ENCODE measurements around the gene TCFL5. TPM values are rescaled to one million over a fixed set of nuclear protein-coding genes. Genes with fewer than 3 reads are reported as not detected.
A peak's percentile ranks its signal among the peaks of the same experiment; 100 is the strongest.

Gene TCFL5
- total RNA-seq, 2 experiments from 2014 or later, result 5.4 to 5.8 TPM

- Mint-ChIP-seq H3K36me3 (peaks cover 3% of the 10 kb centered on the region), H3K27ac (peak overlapping the region; percentile 75), H3K4me3 (peak overlapping the region; percentile 59), H3K9me3 (no peaks in the 10 kb centered on the region), H3K27me3 (no peaks in the 10 kb centered on the region), H3K4me1 (peaks cover 36% of the 10 kb centered on the region)
- no peak for DNase-seq
Observed at GRCh38 chr20:62792940-62793756, 68.5 kb downstream of the TCFL5 start.

GRCh38 chr20:62792182-62792939, 69.3 kb downstream of the TCFL5 start:
- Mint-ChIP-seq H3K9me3 (no peaks in the 10 kb centered on the region), H3K4me1 (peaks cover 36% of the 10 kb centered on the region), H3K36me3 (no peaks in the 10 kb centered on the region), H3K27me3 (no peaks in the 10 kb centered on the region), H3K27ac (no peak overlapping the region), H3K4me3 (no peak overlapping the region)
- no peak for DNase-seq

GRCh38 chr20:62791301-62792181, 70.1 kb downstream of the TCFL5 start:
- DNase-seq, result peak; percentile 80
- no peaks in the 10 kb centered on the region for H3K27me3 Mint-ChIP-seq
- no peak overlapping the region for H3K4me3 Mint-ChIP-seq
- no peaks in the 10 kb centered on the region for H3K9me3 Mint-ChIP-seq
- H3K27ac Mint-ChIP-seq, result no peak overlapping the region
- no peaks in the 10 kb centered on the region for H3K36me3 Mint-ChIP-seq
- H3K4me1 Mint-ChIP-seq, result peaks cover 32% of the 10 kb centered on the region

Other genes starting within 250 kb of the TCFL5 start
- 10 to 100 TPM; 55.0 to 56.9 TPM for gene SLCO4A1, start 219.3 kb downstream of the TCFL5 start, total RNA-seq
- not detected for gene NTSR1, start 153.0 kb downstream of the TCFL5 start, total RNA-seq
- gene MRGBP, start 65.3 kb downstream of the TCFL5 start, total RNA-seq, result 10 to 100 TPM; 19.3 to 19.8 TPM
- 10 to 100 TPM; 66.1 to 69.9 TPM for gene OGFR, start 57.0 kb downstream of the TCFL5 start, total RNA-seq
- 1 to 10 TPM in 1 of 2 experiments, under 1 TPM in 1; 0.35 to 1.0 TPM for gene COL9A3, start 44.8 kb downstream of the TCFL5 start, total RNA-seq
- gene DIDO1, start 64.7 kb upstream of the TCFL5 start, total RNA-seq, result 10 to 100 TPM; 46.3 to 47.2 TPM
- 10 to 100 TPM; 47.6 to 48.5 TPM for gene GID8, start 76.3 kb upstream of the TCFL5 start, total RNA-seq
- gene SLC17A9, start 90.9 kb upstream of the TCFL5 start, total RNA-seq, result 10 to 100 TPM; 49.7 to 52.1 TPM
- gene BHLHE23, start 145.1 kb upstream of the TCFL5 start, total RNA-seq, result not detected

All from activated naive CD8-positive, alpha-beta T cell treated with anti-CD3 and anti-CD28 coated beads for 36 hours (primary cell).